Measurements from ENCODE around the gene EFCAB6.

Gene EFCAB6

DNA sequence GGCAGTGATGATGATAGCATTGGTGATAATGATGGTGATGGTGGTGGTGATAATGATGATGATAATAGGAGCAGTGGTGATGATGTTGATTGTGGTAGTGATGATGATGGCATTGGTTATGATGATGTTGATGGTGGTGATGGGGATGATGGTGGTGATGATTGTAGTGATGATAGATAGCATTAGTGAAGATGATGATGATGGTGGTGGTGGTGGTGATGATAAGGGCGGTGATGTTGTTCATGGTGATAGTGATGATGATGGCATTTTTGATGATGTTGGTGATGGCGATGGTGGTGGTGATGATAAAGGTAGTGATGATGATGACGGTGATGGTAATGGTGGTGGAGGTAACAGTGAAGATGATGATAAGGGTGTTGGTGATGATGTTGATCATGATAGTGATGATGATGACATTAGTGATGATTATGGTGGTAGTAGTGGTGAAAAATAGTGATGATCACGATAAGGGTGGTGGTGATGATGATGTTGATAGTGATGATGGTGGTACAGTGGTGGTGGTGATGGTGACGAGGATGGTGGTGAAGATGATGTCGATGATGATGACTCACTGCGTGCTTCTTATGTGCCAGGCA lies 307.3 kb downstream of the EFCAB6 start (continued):
- TF ChIP-seq, protein P1, sequence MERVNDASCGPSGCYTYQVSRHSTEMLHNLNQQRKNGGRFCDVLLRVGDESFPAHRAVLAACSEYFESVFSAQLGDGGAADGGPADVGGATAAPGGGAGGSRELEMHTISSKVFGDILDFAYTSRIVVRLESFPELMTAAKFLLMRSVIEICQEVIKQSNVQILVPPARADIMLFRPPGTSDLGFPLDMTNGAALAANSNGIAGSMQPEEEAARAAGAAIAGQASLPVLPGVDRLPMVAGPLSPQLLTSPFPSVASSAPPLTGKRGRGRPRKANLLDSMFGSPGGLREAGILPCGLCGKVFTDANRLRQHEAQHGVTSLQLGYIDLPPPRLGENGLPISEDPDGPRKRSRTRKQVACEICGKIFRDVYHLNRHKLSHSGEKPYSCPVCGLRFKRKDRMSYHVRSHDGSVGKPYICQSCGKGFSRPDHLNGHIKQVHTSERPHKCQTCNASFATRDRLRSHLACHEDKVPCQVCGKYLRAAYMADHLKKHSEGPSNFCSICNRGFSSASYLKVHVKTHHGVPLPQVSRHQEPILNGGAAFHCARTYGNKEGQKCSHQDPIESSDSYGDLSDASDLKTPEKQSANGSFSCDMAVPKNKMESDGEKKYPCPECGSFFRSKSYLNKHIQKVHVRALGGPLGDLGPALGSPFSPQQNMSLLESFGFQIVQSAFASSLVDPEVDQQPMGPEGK (CRISPR knock-in tag; IDR thresholded peaks at IDR 0.05; ENCODE audit: borderline replicate concordance) = no peak
- TF ChIP-seq ARNTL (CRISPR knock-in tag; IDR thresholded peaks at IDR 0.05; ENCODE audit: borderline replicate concordance, low read depth) (no peak), ZFP3 (CRISPR knock-in tag; IDR thresholded peaks at IDR 0.05) (no peak), RARB (CRISPR knock-in tag; IDR thresholded peaks at IDR 0.05) (no peak), SNAI2 (CRISPR knock-in tag; IDR thresholded peaks at IDR 0.05) (no peak)

DNA sequence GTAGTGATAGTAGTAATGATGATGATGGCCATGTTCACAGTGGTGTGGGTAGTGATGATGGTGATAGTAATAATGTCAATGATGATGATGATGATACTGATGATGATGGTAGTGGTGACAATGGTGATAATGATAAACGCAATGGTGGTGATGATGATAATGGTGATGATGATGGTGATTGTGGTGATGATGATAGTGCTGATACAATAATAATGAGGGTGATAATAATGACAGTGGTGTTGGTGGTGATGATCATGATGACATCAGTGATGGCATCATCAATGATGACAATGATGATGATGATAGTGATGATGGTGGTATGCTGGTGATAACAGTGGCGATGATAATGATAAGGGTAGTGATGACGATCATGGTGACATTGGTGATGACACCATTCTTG lies 308.0 kb downstream of the EFCAB6 start:
- no peak for TF ChIP-seq ESRRG (CRISPR knock-in tag; IDR thresholded peaks at IDR 0.05)
- TF ChIP-seq ZNF565 (CRISPR knock-in tag; conservative IDR thresholded peaks at IDR 0.05; ENCODE audit: low read depth) = no peak
- no peak for TF ChIP-seq GLIS3 (CRISPR knock-in tag; IDR thresholded peaks at IDR 0.05)
- no peak for TF ChIP-seq ZNF70 (CRISPR knock-in tag; IDR thresholded peaks at IDR 0.05)
- TF ChIP-seq RARB (CRISPR knock-in tag; IDR thresholded peaks at IDR 0.05) = no peak
- TF ChIP-seq, protein P1 (CRISPR knock-in tag; IDR thresholded peaks at IDR 0.05; ENCODE audit: borderline replicate concordance) = no peak
- TF ChIP-seq PPARA (CRISPR knock-in tag; IDR thresholded peaks at IDR 0.05; ENCODE audit: borderline replicate concordance) = no peak
- no peak for TF ChIP-seq ZFP3 (CRISPR knock-in tag; IDR thresholded peaks at IDR 0.05)
- TF ChIP-seq ARNTL (CRISPR knock-in tag; IDR thresholded peaks at IDR 0.05; ENCODE audit: borderline replicate concordance, low read depth) = no peak
- no peak for TF ChIP-seq CSDC2 (CRISPR knock-in tag; IDR thresholded peaks at IDR 0.05)
- TF ChIP-seq TOX (CRISPR knock-in tag; IDR thresholded peaks at IDR 0.05; ENCODE audit: borderline replicate concordance) = no peak
- TF ChIP-seq SNAI2 (CRISPR knock-in tag; IDR thresholded peaks at IDR 0.05) = no peak
- no peak for TF ChIP-seq ZC3H10 (CRISPR knock-in tag; IDR thresholded peaks at IDR 0.05)
- TF ChIP-seq, protein P2, sequence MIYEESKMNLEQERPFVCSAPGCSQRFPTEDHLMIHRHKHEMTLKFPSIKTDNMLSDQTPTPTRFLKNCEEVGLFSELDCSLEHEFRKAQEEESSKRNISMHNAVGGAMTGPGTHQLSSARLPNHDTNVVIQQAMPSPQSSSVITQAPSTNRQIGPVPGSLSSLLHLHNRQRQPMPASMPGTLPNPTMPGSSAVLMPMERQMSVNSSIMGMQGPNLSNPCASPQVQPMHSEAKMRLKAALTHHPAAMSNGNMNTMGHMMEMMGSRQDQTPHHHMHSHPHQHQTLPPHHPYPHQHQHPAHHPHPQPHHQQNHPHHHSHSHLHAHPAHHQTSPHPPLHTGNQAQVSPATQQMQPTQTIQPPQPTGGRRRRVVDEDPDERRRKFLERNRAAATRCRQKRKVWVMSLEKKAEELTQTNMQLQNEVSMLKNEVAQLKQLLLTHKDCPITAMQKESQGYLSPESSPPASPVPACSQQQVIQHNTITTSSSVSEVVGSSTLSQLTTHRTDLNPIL (CRISPR knock-in tag; IDR thresholded peaks at IDR 0.05; ENCODE audit: low read depth) = no peak
- no peak for TF ChIP-seq BACH2 (CRISPR knock-in tag; IDR thresholded peaks at IDR 0.05; ENCODE audit: borderline replicate concordance)
- TF ChIP-seq, protein P3, sequence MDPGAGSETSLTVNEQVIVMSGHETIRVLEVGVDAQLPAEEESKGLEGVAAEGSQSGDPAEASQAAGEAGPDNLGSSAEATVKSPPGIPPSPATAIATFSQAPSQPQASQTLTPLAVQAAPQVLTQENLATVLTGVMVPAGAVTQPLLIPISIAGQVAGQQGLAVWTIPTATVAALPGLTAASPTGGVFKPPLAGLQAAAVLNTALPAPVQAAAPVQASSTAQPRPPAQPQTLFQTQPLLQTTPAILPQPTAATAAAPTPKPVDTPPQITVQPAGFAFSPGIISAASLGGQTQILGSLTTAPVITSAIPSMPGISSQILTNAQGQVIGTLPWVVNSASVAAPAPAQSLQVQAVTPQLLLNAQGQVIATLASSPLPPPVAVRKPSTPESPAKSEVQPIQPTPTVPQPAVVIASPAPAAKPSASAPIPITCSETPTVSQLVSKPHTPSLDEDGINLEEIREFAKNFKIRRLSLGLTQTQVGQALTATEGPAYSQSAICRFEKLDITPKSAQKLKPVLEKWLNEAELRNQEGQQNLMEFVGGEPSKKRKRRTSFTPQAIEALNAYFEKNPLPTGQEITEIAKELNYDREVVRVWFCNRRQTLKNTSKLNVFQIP (CRISPR knock-in tag; IDR thresholded peaks at IDR 0.05; ENCODE audit: borderline replicate concordance, low read depth) = no peak
- no peak for ATAC-seq

DNA sequence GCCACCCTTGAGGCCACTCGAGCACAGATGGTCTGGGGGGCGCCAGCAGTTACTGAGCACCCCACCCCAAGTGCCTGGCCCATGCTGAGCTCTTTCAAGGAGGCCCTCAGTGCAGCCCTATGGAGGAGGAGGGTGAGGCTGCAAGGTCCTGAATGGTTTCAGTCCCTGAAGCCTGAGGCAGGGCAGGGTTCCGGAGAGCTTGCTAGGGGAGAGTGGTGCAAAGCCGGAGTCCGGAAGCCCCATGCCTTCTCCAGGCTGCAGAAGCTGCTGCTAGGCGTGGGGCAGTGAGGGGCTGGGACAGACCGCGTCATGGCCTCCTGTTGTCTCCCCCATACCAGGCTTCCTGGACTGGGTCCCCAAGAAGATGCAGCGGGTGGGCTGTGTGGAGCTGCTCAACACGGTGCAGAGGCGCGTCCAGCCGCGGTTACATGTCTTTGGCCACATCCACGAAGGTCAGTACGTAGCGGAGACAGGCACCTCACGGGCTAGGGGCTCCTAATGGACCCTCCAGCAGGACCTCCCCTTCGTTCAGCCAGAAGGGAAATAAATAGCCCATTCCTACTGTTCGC lies 309.7 kb downstream of the EFCAB6 start:
- no peak for ATAC-seq
- TF ChIP-seq PPARA (CRISPR knock-in tag; IDR thresholded peaks at IDR 0.05; ENCODE audit: borderline replicate concordance) (no peak), ZNF8 (CRISPR knock-in tag; IDR thresholded peaks at IDR 0.05) (no peak), SNAI2 (CRISPR knock-in tag; IDR thresholded peaks at IDR 0.05) (no peak), BACH2 (CRISPR knock-in tag; IDR thresholded peaks at IDR 0.05; ENCODE audit: borderline replicate concordance) (no peak), ISL1 (CRISPR knock-in tag; IDR thresholded peaks at IDR 0.05) (no peak), CSDC2 (CRISPR knock-in tag; IDR thresholded peaks at IDR 0.05) (no peak), ZFP30 (CRISPR knock-in tag; IDR thresholded peaks at IDR 0.05) (no peak), ZC3H10 (CRISPR knock-in tag; IDR thresholded peaks at IDR 0.05) (no peak), ESRRG (CRISPR knock-in tag; IDR thresholded peaks at IDR 0.05) (no peak), ARNTL (CRISPR knock-in tag; IDR thresholded peaks at IDR 0.05; ENCODE audit: borderline replicate concordance, low read depth) (no peak)
- TF ChIP-seq, protein P2 (CRISPR knock-in tag; IDR thresholded peaks at IDR 0.05; ENCODE audit: low read depth) = no peak
- TF ChIP-seq, protein P4, sequence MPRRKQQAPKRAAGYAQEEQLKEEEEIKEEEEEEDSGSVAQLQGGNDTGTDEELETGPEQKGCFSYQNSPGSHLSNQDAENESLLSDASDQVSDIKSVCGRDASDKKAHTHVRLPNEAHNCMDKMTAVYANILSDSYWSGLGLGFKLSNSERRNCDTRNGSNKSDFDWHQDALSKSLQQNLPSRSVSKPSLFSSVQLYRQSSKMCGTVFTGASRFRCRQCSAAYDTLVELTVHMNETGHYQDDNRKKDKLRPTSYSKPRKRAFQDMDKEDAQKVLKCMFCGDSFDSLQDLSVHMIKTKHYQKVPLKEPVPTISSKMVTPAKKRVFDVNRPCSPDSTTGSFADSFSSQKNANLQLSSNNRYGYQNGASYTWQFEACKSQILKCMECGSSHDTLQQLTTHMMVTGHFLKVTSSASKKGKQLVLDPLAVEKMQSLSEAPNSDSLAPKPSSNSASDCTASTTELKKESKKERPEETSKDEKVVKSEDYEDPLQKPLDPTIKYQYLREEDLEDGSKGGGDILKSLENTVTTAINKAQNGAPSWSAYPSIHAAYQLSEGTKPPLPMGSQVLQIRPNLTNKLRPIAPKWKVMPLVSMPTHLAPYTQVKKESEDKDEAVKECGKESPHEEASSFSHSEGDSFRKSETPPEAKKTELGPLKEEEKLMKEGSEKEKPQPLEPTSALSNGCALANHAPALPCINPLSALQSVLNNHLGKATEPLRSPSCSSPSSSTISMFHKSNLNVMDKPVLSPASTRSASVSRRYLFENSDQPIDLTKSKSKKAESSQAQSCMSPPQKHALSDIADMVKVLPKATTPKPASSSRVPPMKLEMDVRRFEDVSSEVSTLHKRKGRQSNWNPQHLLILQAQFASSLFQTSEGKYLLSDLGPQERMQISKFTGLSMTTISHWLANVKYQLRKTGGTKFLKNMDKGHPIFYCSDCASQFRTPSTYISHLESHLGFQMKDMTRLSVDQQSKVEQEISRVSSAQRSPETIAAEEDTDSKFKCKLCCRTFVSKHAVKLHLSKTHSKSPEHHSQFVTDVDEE (CRISPR knock-in tag; IDR thresholded peaks at IDR 0.05) = no peak
- TF ChIP-seq, protein P1 (CRISPR knock-in tag; IDR thresholded peaks at IDR 0.05; ENCODE audit: borderline replicate concordance) = no peak
- TF ChIP-seq, protein P5, sequence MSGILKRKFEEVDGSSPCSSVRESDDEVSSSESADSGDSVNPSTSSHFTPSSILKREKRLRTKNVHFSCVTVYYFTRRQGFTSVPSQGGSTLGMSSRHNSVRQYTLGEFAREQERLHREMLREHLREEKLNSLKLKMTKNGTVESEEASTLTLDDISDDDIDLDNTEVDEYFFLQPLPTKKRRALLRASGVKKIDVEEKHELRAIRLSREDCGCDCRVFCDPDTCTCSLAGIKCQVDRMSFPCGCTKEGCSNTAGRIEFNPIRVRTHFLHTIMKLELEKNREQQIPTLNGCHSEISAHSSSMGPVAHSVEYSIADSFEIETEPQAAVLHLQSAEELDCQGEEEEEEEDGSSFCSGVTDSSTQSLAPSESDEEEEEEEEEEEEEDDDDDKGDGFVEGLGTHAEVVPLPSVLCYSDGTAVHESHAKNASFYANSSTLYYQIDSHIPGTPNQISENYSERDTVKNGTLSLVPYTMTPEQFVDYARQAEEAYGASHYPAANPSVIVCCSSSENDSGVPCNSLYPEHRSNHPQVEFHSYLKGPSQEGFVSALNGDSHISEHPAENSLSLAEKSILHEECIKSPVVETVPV (CRISPR knock-in tag; IDR thresholded peaks at IDR 0.05) = no peak

All from SK-N-SH treated with all-trans-retinoic acid at 6 μM for 48 hours (cell line).